ENCODE results near the gene STK36. TPM values are rescaled to one million over a fixed set of nuclear protein-coding genes. Genes with fewer than 3 reads are reported as not detected.

Gene STK36
- total and polyA plus RNA-seq, 10 of the 15 experiments (the other 5 are each of a cell fraction or from before 2014, with no cell fraction given) = 4.0 to 22.8 (median 16.7) TPM

GRCh38 chr2:218746470-218746795 lies 74.5 kb downstream of the STK36 start (continued):
- TF ChIP-seq FOXM1 (IDR thresholded peaks at IDR 0.05; ENCODE audit: low read depth, low read length) = no peak

GRCh38 chr2:218746960-218747359 lies 75.1 kb downstream of the STK36 start:
- no TSS peak for BruUV-seq (replicated peaks)
- H3K27me3 ChIP-seq (replicated peaks in 1 of 2; ENCODE audit: control insufficient read depth in 2 of 2, insufficient read depth in 2 of 2, low read length in 1 of 2) = no peaks in the 10 kb centered on the region
- H3K4me3 ChIP-seq = no peak overlapping the region
- 99% methylated on average over 10 of the region's 10 CpGs for WGBS (ENCODE audit: insufficient coverage, insufficient replicate concordance, low lambda C conversion rate, missing lambda C conversion rate)
- no peak overlapping the region for H3K27ac ChIP-seq (ENCODE audit: control insufficient read depth, insufficient read depth)
- no peak overlapping the region for H2AFZ ChIP-seq (ENCODE audit: control insufficient read depth, low read depth, low read length)
- no peak for TF ChIP-seq MTA3 (IDR thresholded peaks at IDR 0.05; ENCODE audit: borderline replicate concordance, low read length)
- ATAC-seq (no peak), FAIRE-seq (no peak), DNase-seq (ENCODE audit: low read depth, low spot score) (no peak)
- ChIA-PET CTCF (interaction anchor here (1.1 kb wide), 1 partner anchor 88 kb away, joined by 3 read pairs; no protein-coding TSS in a partner anchor), POLR2A (no interaction called here), RAD21 (ENCODE audit: unreplicated experiment) (no interaction called here), SMC1A (ENCODE audit: uncharacterized antibody, unreplicated experiment) (interaction anchor here (1.1 kb wide), 1 partner anchor 16 kb away, joined by 7 read pairs; no protein-coding TSS in a partner anchor)
- intact Hi-C loops (cut with micrococcal nuclease; ENCODE audit: unreplicated experiment) = no loop called here
- H3K79me2 ChIP-seq (ENCODE audit: control insufficient read depth, insufficient read depth, low read length) = no peaks in the 10 kb centered on the region
- H3K4me2 ChIP-seq (ENCODE audit: control insufficient read depth, insufficient read depth) = no peak overlapping the region
- no peak overlapping the region for H3K9ac ChIP-seq (ENCODE audit: control insufficient read depth, insufficient read depth, low read length)
- H3K4me1 ChIP-seq (ENCODE audit: control insufficient read depth, insufficient read depth, low read length) = peaks cover 29% of the 10 kb centered on the region
- peaks cover 22 to 38% of the 10 kb centered on the region in 2 experiments for H3K36me3 ChIP-seq (ENCODE audit: control insufficient read depth in 2 of 2, insufficient read depth in 2 of 2, low read length in 1 of 2)
- no peaks in the 10 kb centered on the region for H3K9me3 ChIP-seq (replicated peaks; ENCODE audit: control insufficient read depth, insufficient read depth, low read length)
- H4K20me1 ChIP-seq (ENCODE audit: control insufficient read depth, insufficient read depth) = no peaks in the 10 kb centered on the region
- in situ Hi-C loops (cut with MboI) = no loop called here

GRCh38 chr2:218748741-218749441 lies 77.0 kb downstream of the STK36 start:
- Histone ChIP-seq H3K4me3 (no peak overlapping the region), H3K27me3 (replicated peaks in 1 of 2; ENCODE audit: control insufficient read depth in 2 of 2, insufficient read depth in 2 of 2, low read length in 1 of 2) (no peaks in the 10 kb centered on the region), H2AFZ (ENCODE audit: control insufficient read depth, low read depth, low read length) (no peak overlapping the region), H3K36me3 (ENCODE audit: control insufficient read depth in 2 of 2, insufficient read depth in 2 of 2, low read length in 1 of 2) (peaks cover 31 to 53% of the 10 kb centered on the region in 2 experiments), H3K79me2 (ENCODE audit: control insufficient read depth, insufficient read depth, low read length) (no peaks in the 10 kb centered on the region), H3K4me1 (ENCODE audit: control insufficient read depth, insufficient read depth, low read length) (peaks cover 14% of the 10 kb centered on the region), H3K27ac (ENCODE audit: control insufficient read depth, insufficient read depth) (no peak overlapping the region), H4K20me1 (ENCODE audit: control insufficient read depth, insufficient read depth) (no peaks in the 10 kb centered on the region), H3K9me3 (replicated peaks; ENCODE audit: control insufficient read depth, insufficient read depth, low read length) (no peaks in the 10 kb centered on the region), H3K9ac (ENCODE audit: control insufficient read depth, insufficient read depth, low read length) (no peak overlapping the region), H3K4me2 (ENCODE audit: control insufficient read depth, insufficient read depth) (no peak overlapping the region)
- ChIA-PET CTCF (interaction anchor here (0.5 kb wide), 1 partner anchor 277 kb away, joined by 3 read pairs; no protein-coding TSS in a partner anchor), RAD21 (ENCODE audit: unreplicated experiment) (no interaction called here), POLR2A (interaction anchor here (0.6 kb wide), 1 partner anchor 343 kb away, joined by 4 read pairs; no protein-coding TSS in a partner anchor), SMC1A (ENCODE audit: uncharacterized antibody, unreplicated experiment) (no interaction called here)
- ATAC-seq = no peak
- no peak for FAIRE-seq
- BruUV-seq (replicated peaks) = no TSS peak
- in situ Hi-C loops (cut with MboI) (no loop called here), intact Hi-C loops (cut with micrococcal nuclease; ENCODE audit: unreplicated experiment) (no loop called here)
- 80% methylated on average over 8 of the region's 8 CpGs for WGBS (ENCODE audit: insufficient coverage, insufficient replicate concordance, low lambda C conversion rate, missing lambda C conversion rate)
- DNase-seq (ENCODE audit: low read depth, low spot score) = no peak
- no peak for TF ChIP-seq POLR2AphosphoS5 (IDR thresholded peaks at IDR 0.05; ENCODE audit: low read length)
- TF ChIP-seq EED (IDR thresholded peaks at IDR 0.05; ENCODE audit: low read depth) = no peak
- no peak for TF ChIP-seq RELB (IDR thresholded peaks at IDR 0.05; ENCODE audit: low read depth)
- TF ChIP-seq BMI1 (IDR thresholded peaks at IDR 0.05; ENCODE audit: borderline replicate concordance) = no peak
- no peak for TF ChIP-seq RAD21 (IDR thresholded peaks at IDR 0.05; ENCODE audit: insufficient read depth, low read depth, low read length)
- TF ChIP-seq FOXK2 (IDR thresholded peaks at IDR 0.05) = no peak
- no peak for TF ChIP-seq NBN (IDR thresholded peaks at IDR 0.05)
- TF ChIP-seq CEBPZ (IDR thresholded peaks at IDR 0.05; ENCODE audit: low read depth, low read length) = no peak
- no peak for TF ChIP-seq PAX8 (IDR thresholded peaks at IDR 0.05)
